ENCODE data around the gene GCN1. TPM values are rescaled to one million over a fixed set of nuclear protein-coding genes. Genes with fewer than 3 reads are reported as not detected.

The GCN1 gene
- total RNA-seq, 4 donors from 2014 or later, result 36.4 to 56.7 (median 41.6) TPM

DNA sequence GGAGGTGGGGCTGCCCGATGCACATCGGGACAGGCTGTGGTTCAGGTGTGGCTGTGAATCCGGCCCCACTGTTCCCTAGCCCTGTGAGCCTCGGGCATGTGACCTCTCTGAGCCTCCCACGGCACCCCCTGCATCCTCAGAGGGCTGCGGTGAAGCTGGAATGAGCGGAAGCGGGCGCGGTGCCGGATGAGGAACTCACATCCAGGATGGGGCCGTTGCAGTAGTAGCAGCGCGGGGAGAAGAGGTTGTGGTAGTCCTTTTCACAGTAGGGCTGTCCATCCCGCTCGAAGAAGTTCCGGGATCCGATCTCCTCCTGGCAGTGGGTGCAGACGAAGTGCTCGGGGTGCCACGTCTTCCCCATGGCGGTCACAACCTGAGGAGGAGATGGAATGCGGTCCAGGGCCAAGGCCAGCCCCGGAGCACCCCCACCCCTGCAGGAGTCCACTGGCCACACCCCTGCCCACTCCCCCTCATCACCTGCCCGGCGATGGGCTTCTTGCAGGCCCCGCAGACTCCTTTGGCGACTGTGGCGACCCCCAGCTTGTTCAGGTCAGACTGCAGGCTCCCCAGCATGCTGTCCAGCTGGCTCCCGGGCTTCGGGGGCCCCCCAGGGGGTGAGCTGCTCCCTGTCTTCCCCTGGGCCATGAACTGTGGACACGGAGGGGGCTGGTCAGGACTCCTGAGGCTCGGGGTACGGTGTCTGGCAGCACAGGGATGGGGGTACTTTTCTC is 20.3 kb upstream of the GCN1 start:
- TF ChIP-seq CTCF (IDR thresholded peaks at IDR 0.05; ENCODE audit: low read depth), result no peak

- TF ChIP-seq CTCF (IDR thresholded peaks at IDR 0.05; ENCODE audit: low read depth), result no peak
Measured at GRCh38 chr12:120213758-120214157, 19.2 kb upstream of the GCN1 start.

- no peak for TF ChIP-seq CTCF (IDR thresholded peaks at IDR 0.05; ENCODE audit: low read depth)
Measured at GRCh38 chr12:120212301-120212700, 17.8 kb upstream of the GCN1 start.

DNA sequence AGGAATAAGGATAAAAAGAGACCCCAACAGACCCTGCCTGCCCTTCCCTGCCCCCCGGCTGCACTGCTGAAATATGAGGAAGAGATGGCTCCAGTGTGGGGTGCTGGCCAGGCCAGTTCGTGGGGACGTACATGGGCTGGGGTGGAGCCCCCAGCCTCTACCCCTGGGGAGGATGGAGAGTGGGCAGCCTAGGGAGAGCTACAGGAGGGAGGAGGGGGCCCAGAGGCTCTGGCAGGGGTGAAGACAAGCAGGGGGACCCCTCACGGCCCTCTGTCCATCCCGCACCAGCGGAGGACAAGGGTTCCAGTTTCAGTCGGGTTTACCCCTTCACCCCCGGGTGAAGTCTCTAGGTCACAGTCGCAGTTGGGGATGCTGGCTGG is 17.4 kb upstream of the GCN1 start:
- TF ChIP-seq CTCF (IDR thresholded peaks at IDR 0.05; ENCODE audit: low read depth), result no peak

DNA sequence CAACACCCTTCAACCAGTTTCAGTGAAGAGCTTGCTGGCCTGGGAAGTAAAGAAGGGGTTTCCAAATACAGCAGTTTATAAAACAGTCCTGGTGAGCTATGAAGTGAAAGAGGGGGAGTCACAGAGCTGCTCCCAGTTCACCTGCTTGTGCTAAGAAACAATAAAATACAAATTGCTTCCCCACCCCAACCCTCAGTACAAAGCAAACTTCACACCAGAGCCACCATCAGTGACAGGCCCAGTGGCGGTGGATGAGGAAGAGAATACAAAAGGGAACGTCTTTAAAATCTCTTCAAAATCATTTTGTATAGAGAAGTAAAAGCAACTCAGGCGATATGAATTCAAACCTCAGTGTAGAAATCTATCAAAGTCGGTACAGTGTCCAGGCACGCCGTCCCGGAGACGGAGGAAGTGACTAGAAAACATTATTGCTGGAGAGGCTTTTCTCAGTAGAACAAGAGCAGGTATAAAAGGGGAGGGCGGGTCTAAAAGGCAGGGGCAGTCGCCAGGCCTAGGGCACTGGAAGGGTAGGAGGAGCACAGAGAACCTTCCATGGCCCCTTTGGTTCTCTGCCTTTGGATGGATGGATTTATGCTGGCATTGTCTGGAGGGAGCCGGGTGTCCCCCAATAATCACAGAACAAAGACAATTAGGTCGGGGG is 16.9 kb upstream of the GCN1 start:
- no peak for TF ChIP-seq CTCF (IDR thresholded peaks at IDR 0.05; ENCODE audit: low read depth)

DNA sequence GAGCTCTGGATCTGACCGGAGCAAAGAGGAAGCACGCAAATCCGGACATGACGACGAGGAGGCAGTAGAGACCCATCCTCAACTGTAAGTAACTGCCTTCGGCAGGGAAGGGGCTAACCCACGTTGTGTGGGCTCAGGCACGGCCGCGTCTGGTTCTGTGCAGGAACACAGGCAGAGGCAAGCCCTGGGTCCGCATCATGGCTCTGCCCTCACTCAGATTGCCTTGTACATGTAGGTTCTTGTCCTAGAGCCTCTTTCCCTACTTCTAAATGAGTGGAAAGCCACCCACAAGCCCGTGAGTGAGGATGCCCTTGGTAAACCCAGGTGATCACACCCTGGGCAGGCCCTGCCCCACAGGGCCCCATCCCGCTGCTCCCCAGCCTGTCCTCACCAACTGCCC is 15.3 kb upstream of the GCN1 start:
- TF ChIP-seq CTCF (IDR thresholded peaks at IDR 0.05; ENCODE audit: low read depth), result no peak

GRCh38 chr12:120207227-120207626 is 12.7 kb upstream of the GCN1 start:
- TF ChIP-seq CTCF (IDR thresholded peaks at IDR 0.05; ENCODE audit: low read depth), result no peak

All from subcutaneous adipose tissue (tissue), 4 donors.